Mesendoderm (in vitro differentiated cells): Measurements from ENCODE around the gene GRK3.

Experiments used
- DNase-seq: peaks from one replicate; pipeline ENCODE4 v3.0.0; 2013
- H2AK5ac ChIP-seq: 2 replicates; pipeline ENCODE4 v1.6.1; 2013; ENCODE audit warnings: low read length, inconsistent platforms
- H2BK120ac ChIP-seq: 2 replicates; pipeline ENCODE4 v1.6.1; 2013; ENCODE audit warnings: low read depth, mild to moderate bottlenecking, low read length, moderate library complexity, mixed read lengths
- H2BK15ac ChIP-seq: replicated peaks from 2 replicates; pipeline ENCODE4 v1.6.1; 2013; ENCODE audit warnings: low read depth, mild to moderate bottlenecking, moderate library complexity
- H2BK5ac ChIP-seq: 2 replicates; pipeline ENCODE4 v1.6.1; 2013; ENCODE audit warnings: low read length, inconsistent platforms
- H3K18ac ChIP-seq: 2 replicates; pipeline ENCODE4 v1.6.1; 2013; ENCODE audit warnings: mild to moderate bottlenecking, low read length, mixed read lengths
- H3K23ac ChIP-seq: one replicate; pipeline ENCODE4 v1.6.1; 2013; ENCODE audit warnings: low read length
- H3K27ac ChIP-seq: 2 replicates; pipeline ENCODE4 v1.5.1; 2013; ENCODE audit warnings: low read depth, mild to moderate bottlenecking, inconsistent platforms, low read length, moderate library complexity
- H3K27me3 ChIP-seq: 2 replicates; pipeline ENCODE4 v1.6.1; 2013; ENCODE audit warnings: low read length, control low read depth, mild to moderate bottlenecking, inconsistent platforms; ENCODE audit not compliant: insufficient read depth, poor library complexity
- H3K36me3 ChIP-seq: 2 replicates; pipeline ENCODE4 v1.6.1; 2013; ENCODE audit warnings: low read length, inconsistent platforms; ENCODE audit not compliant: control insufficient read depth, insufficient read depth
- H3K4ac ChIP-seq: one replicate; pipeline ENCODE4 v1.6.1; 2013; ENCODE audit warnings: low read depth, mild to moderate bottlenecking, low read length, moderate library complexity
- H3K4me1 ChIP-seq: 2 replicates; pipeline ENCODE4 v1.6.1; 2013; ENCODE audit warnings: low read depth, low read length, inconsistent platforms; ENCODE audit not compliant: control insufficient read depth
- H3K4me2 ChIP-seq: 2 replicates; pipeline ENCODE4 v1.6.1; 2013; ENCODE audit warnings: low read length
- H3K4me3 ChIP-seq: 2 replicates; pipeline ENCODE4 v1.5.1; 2013; ENCODE audit warnings: mild to moderate bottlenecking, low read length
- H3K56ac ChIP-seq: one replicate; pipeline ENCODE4 v1.6.1; 2013; ENCODE audit warnings: low read length
- H3K79me1 ChIP-seq: 2 replicates; pipeline ENCODE4 v1.6.1; 2013; ENCODE audit warnings: low read length, inconsistent platforms
- H3K79me2 ChIP-seq: 2 replicates; pipeline ENCODE4 v1.6.1; 2013; ENCODE audit warnings: mild to moderate bottlenecking, low read length; ENCODE audit not compliant: control insufficient read depth, insufficient read depth
- H3K9ac ChIP-seq: 2 replicates; pipeline ENCODE4 v1.6.1; 2013; ENCODE audit warnings: low read length, inconsistent platforms
- H4K5ac ChIP-seq: one replicate; pipeline ENCODE4 v1.6.1; 2013; ENCODE audit warnings: low read length
- H4K8ac ChIP-seq: one replicate; pipeline ENCODE4 v1.6.1; 2013; ENCODE audit warnings: low read depth, mild to moderate bottlenecking, control low read depth, low read length, moderate library complexity
- WGBS: extraction: QIAGEN DNeasy Blood & Tissue Kit; methylation state at CpG from one replicate; pipeline ENCODE4 v1.1.7; 2013; ENCODE audit warnings: low lambda C conversion rate, missing lambda C conversion rate; ENCODE audit not compliant: insufficient coverage; ENCODE audit errors: extremely low coverage; 5-methylcytosine and 5-hydroxymethylcytosine counted together

The GRK3 gene

DNA sequence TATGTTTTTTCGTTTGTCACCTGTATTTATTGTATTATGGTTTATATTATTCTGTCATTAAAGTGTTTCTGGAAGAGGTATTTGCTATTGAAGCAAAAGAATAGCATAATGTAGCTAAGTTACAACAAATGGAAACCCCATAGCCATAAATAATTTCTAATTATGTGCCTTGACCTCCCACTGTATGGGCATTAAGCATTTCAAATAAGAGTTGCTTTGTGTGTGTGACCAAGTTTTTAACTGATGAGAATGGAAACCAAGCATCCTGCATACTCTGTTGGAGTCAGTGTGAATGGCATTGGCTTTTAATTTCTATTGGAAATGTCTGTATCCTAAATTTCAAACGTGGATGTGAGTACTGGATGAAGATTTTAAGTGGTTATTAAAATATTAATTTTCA lies 115.6 kb downstream of the GRK3 start:
- no peak overlapping the region for H2BK120ac ChIP-seq
- no peak overlapping the region for H3K4me2 ChIP-seq
- no peak overlapping the region for H3K27ac ChIP-seq
- no peak overlapping the region for H3K18ac ChIP-seq
- H2AK5ac ChIP-seq = no peak overlapping the region
- H3K4me3 ChIP-seq = no peak overlapping the region
- H3K36me3 ChIP-seq = no peaks in the 10 kb centered on the region
- H4K5ac ChIP-seq = no peak overlapping the region
- no peak overlapping the region for H2BK5ac ChIP-seq
- H2BK15ac ChIP-seq = no peak overlapping the region
- DNase-seq = no peak
- no peak overlapping the region for H3K56ac ChIP-seq
- H3K79me1 ChIP-seq = no peaks in the 10 kb centered on the region
- no peaks in the 10 kb centered on the region for H3K79me2 ChIP-seq
- WGBS = 100% methylated on average over 1 of the region's 2 CpGs
- no peaks in the 10 kb centered on the region for H3K27me3 ChIP-seq
- no peak overlapping the region for H3K4ac ChIP-seq
- no peak overlapping the region for H3K9ac ChIP-seq
- no peaks in the 10 kb centered on the region for H3K4me1 ChIP-seq
- H4K8ac ChIP-seq = no peak overlapping the region
- H3K23ac ChIP-seq = no peak overlapping the region

DNA sequence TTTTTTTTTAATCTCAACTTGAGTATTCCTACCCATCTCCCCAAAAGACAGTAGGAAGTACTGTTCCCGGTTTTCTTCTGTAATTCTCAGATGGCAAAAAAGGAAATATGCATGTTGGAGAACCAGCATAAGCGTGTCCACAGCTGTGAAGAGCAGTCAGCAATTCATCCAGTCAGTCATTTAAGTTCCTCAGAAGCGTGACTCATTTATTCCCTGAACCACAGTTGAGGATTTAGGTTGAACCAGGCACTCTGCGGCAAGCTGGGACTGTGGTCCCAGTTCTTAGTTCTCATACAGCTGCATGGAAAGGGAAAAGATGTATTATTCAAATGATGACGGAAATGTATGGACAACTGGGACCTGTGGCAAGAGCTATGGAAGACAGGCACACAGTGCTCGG lies 116.5 kb downstream of the GRK3 start:
- H3K9ac ChIP-seq = no peak overlapping the region
- no peak overlapping the region for H3K18ac ChIP-seq
- H4K5ac ChIP-seq = no peak overlapping the region
- no peak overlapping the region for H2BK5ac ChIP-seq
- DNase-seq = no peak
- no CpG with 5 or more reads among the region's 6 CpGs for WGBS
- H3K79me2 ChIP-seq = no peaks in the 10 kb centered on the region
- H3K4me3 ChIP-seq = no peak overlapping the region
- H4K8ac ChIP-seq = no peak overlapping the region
- no peak overlapping the region for H3K27ac ChIP-seq
- H3K23ac ChIP-seq = no peak overlapping the region
- H2BK120ac ChIP-seq = no peak overlapping the region
- H3K79me1 ChIP-seq = no peaks in the 10 kb centered on the region
- H2AK5ac ChIP-seq = no peak overlapping the region
- H3K4me1 ChIP-seq = no peaks in the 10 kb centered on the region
- H2BK15ac ChIP-seq = no peak overlapping the region
- H3K36me3 ChIP-seq = no peaks in the 10 kb centered on the region
- H3K4ac ChIP-seq = no peak overlapping the region
- no peaks in the 10 kb centered on the region for H3K27me3 ChIP-seq
- H3K4me2 ChIP-seq = no peak overlapping the region
- H3K56ac ChIP-seq = no peak overlapping the region

DNA sequence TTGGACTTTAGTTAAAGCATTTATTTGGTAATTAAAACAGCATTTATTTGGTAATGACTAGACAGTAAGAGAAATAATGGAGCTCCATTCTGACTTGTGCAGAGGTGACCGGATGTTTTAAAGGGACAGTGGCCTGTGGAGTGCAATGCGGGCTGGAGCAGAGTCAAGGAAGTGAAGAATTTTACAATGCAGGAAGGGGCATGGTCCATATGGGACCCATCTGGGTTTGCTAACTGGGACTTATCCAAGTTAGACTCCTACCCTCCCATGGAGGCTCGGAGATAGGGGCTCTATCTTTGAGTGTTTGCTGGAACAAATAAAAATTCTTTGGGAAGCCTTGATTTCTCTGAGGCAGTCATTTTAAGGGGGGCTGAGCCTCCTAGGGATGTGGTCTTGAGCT lies 117.6 kb downstream of the GRK3 start:
- Histone ChIP-seq H3K27ac (no peak overlapping the region), H2AK5ac (no peak overlapping the region), H2BK120ac (no peak overlapping the region), H3K4me1 (no peaks in the 10 kb centered on the region), H2BK5ac (no peak overlapping the region), H2BK15ac (no peak overlapping the region), H3K56ac (no peak overlapping the region), H3K18ac (no peak overlapping the region), H3K36me3 (no peaks in the 10 kb centered on the region), H3K4me3 (no peak overlapping the region), H3K79me1 (no peaks in the 10 kb centered on the region), H3K9ac (no peak overlapping the region), H4K5ac (no peak overlapping the region), H3K79me2 (no peaks in the 10 kb centered on the region), H3K23ac (no peak overlapping the region), H3K4me2 (no peak overlapping the region), H3K27me3 (no peaks in the 10 kb centered on the region), H4K8ac (no peak overlapping the region), H3K4ac (no peak overlapping the region)
- no CpG with 5 or more reads among the region's 3 CpGs for WGBS
- no peak for DNase-seq

DNA sequence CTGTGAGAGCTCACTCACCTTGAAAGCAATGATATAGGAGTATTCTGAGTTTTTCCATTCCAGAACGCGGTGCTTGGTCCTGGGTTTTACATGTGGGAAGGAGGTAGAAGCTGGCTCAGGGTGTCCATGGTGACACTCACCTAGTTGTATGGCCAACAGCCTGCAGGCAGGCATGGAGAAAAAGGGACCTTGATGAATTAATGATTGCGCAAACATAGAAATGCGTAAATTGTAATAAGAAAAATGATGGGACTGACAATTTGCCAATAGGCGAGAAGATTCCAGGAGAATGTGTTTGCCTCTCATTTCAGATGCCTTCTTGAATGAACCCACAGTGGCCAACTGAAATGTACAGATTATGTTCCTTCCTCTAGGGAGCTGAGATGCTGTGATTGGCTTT lies 124.2 kb downstream of the GRK3 start:
- no peak for DNase-seq
- no peaks in the 10 kb centered on the region for H3K27me3 ChIP-seq
- H3K4me3 ChIP-seq = no peak overlapping the region
- no peak overlapping the region for H3K9ac ChIP-seq
- no peak overlapping the region for H4K5ac ChIP-seq
- no peak overlapping the region for H3K4ac ChIP-seq
- H3K27ac ChIP-seq = no peak overlapping the region
- H2BK15ac ChIP-seq = no peak overlapping the region
- no peak overlapping the region for H3K4me2 ChIP-seq
- no peaks in the 10 kb centered on the region for H3K36me3 ChIP-seq
- H2BK5ac ChIP-seq = no peak overlapping the region
- H3K79me1 ChIP-seq = no peaks in the 10 kb centered on the region
- no peak overlapping the region for H3K23ac ChIP-seq
- no peaks in the 10 kb centered on the region for H3K79me2 ChIP-seq
- H2AK5ac ChIP-seq = no peak overlapping the region
- no peak overlapping the region for H3K18ac ChIP-seq
- H3K4me1 ChIP-seq = no peaks in the 10 kb centered on the region
- no peak overlapping the region for H4K8ac ChIP-seq
- no peak overlapping the region for H2BK120ac ChIP-seq
- H3K56ac ChIP-seq = no peak overlapping the region
- WGBS = no CpG with 5 or more reads among the region's 5 CpGs

DNA sequence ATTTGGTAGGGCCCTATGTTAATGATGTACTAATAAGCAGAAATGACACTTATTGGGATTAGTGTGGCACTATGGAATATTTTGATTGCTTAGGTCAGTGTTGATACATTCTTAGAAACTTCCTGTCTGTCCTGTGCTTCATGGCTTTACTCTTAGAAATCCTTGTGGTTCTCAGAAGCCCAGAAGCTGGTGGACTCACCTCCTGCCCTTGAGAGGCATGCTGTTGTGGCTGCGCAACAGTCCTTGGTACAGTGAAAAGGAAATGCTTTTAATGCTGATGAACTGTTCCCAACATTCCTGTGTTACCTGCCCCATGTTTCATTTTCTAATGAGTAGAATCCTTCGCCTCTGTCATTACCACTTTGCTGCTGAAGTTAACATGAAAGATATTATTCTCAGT lies 125.2 kb downstream of the GRK3 start:
- no peak for DNase-seq
- H3K56ac ChIP-seq = no peak overlapping the region
- H2BK15ac ChIP-seq = no peak overlapping the region
- H3K4ac ChIP-seq = no peak overlapping the region
- no peak overlapping the region for H3K4me2 ChIP-seq
- H3K79me2 ChIP-seq = no peaks in the 10 kb centered on the region
- no peak overlapping the region for H2BK120ac ChIP-seq
- no CpG with 5 or more reads among the region's 2 CpGs for WGBS
- no peak overlapping the region for H3K9ac ChIP-seq
- H3K27me3 ChIP-seq = no peaks in the 10 kb centered on the region
- no peak overlapping the region for H3K23ac ChIP-seq
- H4K8ac ChIP-seq = no peak overlapping the region
- no peak overlapping the region for H2AK5ac ChIP-seq
- H3K4me3 ChIP-seq = no peak overlapping the region
- no peaks in the 10 kb centered on the region for H3K4me1 ChIP-seq
- H3K27ac ChIP-seq = no peak overlapping the region
- H4K5ac ChIP-seq = no peak overlapping the region
- no peak overlapping the region for H3K18ac ChIP-seq
- no peaks in the 10 kb centered on the region for H3K36me3 ChIP-seq
- no peaks in the 10 kb centered on the region for H3K79me1 ChIP-seq
- no peak overlapping the region for H2BK5ac ChIP-seq

DNA sequence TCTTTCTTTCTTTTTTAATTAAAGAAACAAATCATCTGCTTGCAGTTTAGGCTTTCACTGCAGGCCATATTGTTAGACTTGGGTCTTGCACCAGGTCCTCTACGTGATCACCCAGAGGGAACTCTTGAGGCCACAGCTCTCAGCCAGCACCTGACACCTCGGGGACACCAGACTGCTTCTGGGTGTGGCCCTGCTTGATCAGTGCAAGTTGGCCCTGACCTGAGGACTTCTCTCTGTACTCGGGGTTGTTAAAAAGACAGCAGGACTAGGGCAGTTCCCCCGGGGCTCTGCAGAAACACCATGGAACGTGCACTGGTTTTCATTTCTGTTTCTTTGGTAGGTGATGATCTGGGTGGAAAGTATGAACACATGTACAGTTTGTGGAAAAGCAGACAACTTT lies 126.3 kb downstream of the GRK3 start:
- H3K56ac ChIP-seq = no peak overlapping the region
- no peak overlapping the region for H2BK5ac ChIP-seq
- no peak overlapping the region for H3K4ac ChIP-seq
- no peaks in the 10 kb centered on the region for H3K79me1 ChIP-seq
- no peaks in the 10 kb centered on the region for H3K27me3 ChIP-seq
- no peak for DNase-seq
- no peak overlapping the region for H3K18ac ChIP-seq
- H4K8ac ChIP-seq = no peak overlapping the region
- no peak overlapping the region for H3K23ac ChIP-seq
- no peak overlapping the region for H3K4me2 ChIP-seq
- no peaks in the 10 kb centered on the region for H3K79me2 ChIP-seq
- H2BK120ac ChIP-seq = no peak overlapping the region
- H2BK15ac ChIP-seq = no peak overlapping the region
- H3K27ac ChIP-seq = no peak overlapping the region
- H3K9ac ChIP-seq = no peak overlapping the region
- no peak overlapping the region for H4K5ac ChIP-seq
- H3K4me1 ChIP-seq = no peaks in the 10 kb centered on the region
- H2AK5ac ChIP-seq = no peak overlapping the region
- no CpG with 5 or more reads among the region's 5 CpGs for WGBS
- H3K4me3 ChIP-seq = no peak overlapping the region
- no peaks in the 10 kb centered on the region for H3K36me3 ChIP-seq
